ENCODE data around the gene ADAM23. TPM values are rescaled to one million over a fixed set of nuclear protein-coding genes. Genes with fewer than 3 reads are reported as not detected.

The ADAM23 gene
- total RNA-seq, 4 donors from 2014 or later, result 0.12 to 0.39 TPM; not detected in 2

DNA sequence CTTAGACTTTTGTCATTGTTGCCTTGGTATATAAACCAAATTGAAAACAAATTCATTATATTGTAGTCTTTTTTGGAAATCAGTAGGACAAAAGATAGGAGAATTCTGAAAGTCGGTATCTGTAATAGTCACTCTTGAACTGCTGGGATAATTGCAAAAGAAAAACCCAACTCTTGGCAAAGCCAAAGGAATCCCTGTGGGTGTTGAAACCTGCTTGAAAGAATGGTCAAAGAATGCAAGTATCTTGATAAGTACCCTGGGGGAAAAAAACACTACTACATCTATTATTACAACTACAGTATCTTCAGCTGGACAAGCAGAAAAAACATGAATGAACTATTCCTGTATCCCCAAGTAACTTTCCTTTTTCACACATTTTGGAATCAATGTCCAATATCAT lies 191.7 kb downstream of the ADAM23 start:
- no peak for TF ChIP-seq POLR2A (IDR thresholded peaks at IDR 0.05)
- TF ChIP-seq, protein P1, sequence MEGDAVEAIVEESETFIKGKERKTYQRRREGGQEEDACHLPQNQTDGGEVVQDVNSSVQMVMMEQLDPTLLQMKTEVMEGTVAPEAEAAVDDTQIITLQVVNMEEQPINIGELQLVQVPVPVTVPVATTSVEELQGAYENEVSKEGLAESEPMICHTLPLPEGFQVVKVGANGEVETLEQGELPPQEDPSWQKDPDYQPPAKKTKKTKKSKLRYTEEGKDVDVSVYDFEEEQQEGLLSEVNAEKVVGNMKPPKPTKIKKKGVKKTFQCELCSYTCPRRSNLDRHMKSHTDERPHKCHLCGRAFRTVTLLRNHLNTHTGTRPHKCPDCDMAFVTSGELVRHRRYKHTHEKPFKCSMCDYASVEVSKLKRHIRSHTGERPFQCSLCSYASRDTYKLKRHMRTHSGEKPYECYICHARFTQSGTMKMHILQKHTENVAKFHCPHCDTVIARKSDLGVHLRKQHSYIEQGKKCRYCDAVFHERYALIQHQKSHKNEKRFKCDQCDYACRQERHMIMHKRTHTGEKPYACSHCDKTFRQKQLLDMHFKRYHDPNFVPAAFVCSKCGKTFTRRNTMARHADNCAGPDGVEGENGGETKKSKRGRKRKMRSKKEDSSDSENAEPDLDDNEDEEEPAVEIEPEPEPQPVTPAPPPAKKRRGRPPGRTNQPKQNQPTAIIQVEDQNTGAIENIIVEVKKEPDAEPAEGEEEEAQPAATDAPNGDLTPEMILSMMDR (IDR thresholded peaks at IDR 0.05), result no peak
- no peak overlapping the region for H3K4me3 ChIP-seq (ENCODE audit: low read depth, poor library complexity, severe bottlenecking)
- intact Hi-C loops (cut with DNase I; ENCODE audit: low total_unique reads), result no loop called here
- WGBS, 2 donors, result 64 to 74% methylated on average over 1 of the region's 1 CpG
- no peak for DNase-seq (ENCODE audit: low spot score in 2 of 2)

DNA sequence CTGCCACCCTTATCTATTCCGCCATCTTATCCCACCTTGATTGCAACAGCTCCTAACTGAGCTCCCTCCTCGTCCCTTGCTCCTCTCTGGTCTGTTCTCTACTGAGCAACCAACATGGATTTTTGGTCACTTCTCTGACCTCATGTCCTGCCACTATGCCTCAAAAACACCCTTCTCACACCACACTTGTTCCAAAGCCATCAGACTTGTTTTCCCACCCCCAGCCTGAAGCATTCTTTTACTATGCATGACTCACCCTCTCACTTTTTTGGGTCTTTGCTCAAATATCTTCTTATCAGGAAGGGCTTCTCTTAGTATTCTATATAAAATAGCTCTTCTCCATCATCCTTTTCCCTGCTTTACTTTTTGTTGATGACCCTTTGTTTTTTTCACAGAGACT lies 196.3 kb downstream of the ADAM23 start:
- no peak overlapping the region for H3K4me3 ChIP-seq (ENCODE audit: low read depth, poor library complexity, severe bottlenecking)
- intact Hi-C loops (cut with DNase I; ENCODE audit: low total_unique reads), result no loop called here
- DNase-seq (ENCODE audit: low spot score in 2 of 2), result no peak
- no peak for TF ChIP-seq POLR2A (IDR thresholded peaks at IDR 0.05)
- TF ChIP-seq, protein P1 (IDR thresholded peaks at IDR 0.05), result no peak
- WGBS, 2 donors, result 22% methylated on average over 2 of the region's 2 CpGs

DNA sequence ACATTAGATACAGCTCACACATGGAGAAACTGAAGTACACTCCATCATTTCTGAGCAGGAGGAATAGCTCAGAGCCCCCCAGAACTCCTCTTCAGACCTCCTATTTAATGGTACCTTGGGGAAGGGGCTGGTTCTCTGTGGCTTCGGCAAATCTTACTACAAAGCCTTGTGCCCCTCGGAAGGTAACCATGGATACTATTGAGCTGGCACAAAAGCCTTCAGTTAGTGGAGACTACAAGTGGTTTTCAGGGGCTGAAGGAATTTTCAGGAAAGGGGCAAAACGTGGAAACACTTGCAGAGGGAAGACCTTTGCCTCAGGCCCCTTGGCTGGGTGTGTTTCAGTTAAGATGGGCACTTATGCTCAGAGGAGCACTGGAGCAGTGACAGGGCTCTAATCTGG lies 197.9 kb downstream of the ADAM23 start:
- no peak for DNase-seq (ENCODE audit: low spot score in 2 of 2)
- no peak overlapping the region for H3K4me3 ChIP-seq (ENCODE audit: low read depth, poor library complexity, severe bottlenecking)
- intact Hi-C loops (cut with DNase I; ENCODE audit: low total_unique reads), result no loop called here
- WGBS, 2 donors, result 46 to 49% methylated on average over 3 of the region's 3 CpGs
- TF ChIP-seq POLR2A (IDR thresholded peaks at IDR 0.05), result no peak
- TF ChIP-seq, protein P1 (IDR thresholded peaks at IDR 0.05), result no peak

DNA sequence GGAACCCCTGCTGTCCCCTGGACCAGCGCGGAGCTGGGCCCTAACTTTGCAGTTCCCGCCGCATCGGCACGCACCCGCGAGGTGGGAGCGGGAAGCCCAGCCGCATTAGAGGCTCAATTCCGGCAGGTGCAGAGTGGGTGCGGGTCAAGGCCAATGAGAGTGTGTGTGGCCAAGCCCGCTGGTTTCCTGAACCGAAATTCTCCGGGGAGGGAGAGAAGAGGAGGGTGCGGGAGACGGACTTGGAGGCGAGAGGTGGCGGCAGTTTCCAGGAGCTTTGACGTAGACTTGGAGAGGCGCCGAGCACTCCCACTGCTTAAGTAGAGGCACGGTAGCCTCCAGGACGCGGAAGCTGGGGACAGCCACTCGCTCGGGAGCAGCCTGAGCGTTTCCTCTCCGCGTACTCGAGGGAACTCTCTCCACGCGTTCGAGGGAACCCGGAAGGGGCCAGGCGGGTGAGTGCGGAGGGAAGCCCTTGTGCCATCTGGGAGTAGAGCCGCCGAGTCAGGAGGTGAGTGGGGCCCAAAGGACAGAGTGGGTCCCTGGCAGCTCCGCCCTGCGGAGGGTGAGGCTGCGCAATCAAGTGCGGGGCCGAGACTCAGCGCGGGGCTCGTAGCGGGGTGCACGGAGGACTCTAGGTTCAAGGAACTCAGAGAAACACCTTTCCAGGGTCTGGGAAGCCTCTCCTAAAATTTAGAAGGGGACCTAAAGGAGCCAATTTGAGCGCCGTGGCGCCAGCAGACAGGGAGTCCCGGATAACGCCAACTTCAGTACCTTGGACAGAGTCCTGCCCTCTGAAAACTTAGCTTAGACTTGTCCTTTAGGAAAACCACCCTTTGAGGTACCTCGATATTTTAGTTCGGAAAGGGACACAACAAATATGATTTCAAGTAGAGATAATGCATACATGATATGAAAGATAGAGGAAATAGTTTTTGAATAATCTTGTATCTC lies 199.0 kb downstream of the ADAM23 start, which contains the start of gene FAM237A:
FAM237A (plus strand) TSS at position 413 of the 951 bp plus-strand sequence. CDS start 1,750 bp downstream, outside the sequence.
- no peak for DNase-seq (ENCODE audit: low spot score in 2 of 2)
- 2 to 8% methylated on average over 52 to 53 of the region's 56 CpGs for WGBS, 2 donors
- no peak for TF ChIP-seq POLR2A (IDR thresholded peaks at IDR 0.05)
- no peak within 1 kb of the TSS for H3K4me3 ChIP-seq (ENCODE audit: low read depth, poor library complexity, severe bottlenecking)
- intact Hi-C loops (cut with DNase I; ENCODE audit: low total_unique reads), result no loop called here

DNA sequence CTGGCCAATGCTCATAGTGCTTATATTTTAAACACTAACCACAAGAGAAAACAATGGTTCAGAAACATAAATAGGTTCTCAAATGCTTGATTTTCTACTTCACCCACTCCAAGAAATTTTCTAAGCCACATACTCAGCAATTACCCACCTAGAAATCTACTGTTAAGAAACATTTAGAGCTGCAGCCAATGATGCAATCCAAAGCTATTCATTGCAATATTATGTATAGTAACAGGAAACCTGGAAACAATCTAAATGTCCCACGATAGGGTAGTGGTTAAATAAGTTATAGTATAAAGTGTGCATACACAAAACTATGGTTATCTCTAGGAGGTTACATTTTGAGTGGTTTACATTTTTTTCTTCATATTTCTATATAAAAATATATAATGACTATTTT lies 204.7 kb downstream of the ADAM23 start:
- intact Hi-C loops (cut with DNase I; ENCODE audit: low total_unique reads), result no loop called here
- 54 to 58% methylated on average over 1 of the region's 1 CpG for WGBS, 2 donors
- H3K4me3 ChIP-seq (ENCODE audit: low read depth, poor library complexity, severe bottlenecking), result no peak overlapping the region
- TF ChIP-seq, protein P1 (IDR thresholded peaks at IDR 0.05), result no peak
- TF ChIP-seq POLR2A (IDR thresholded peaks at IDR 0.05), result no peak
- no peak for DNase-seq (ENCODE audit: low spot score in 2 of 2)

DNA sequence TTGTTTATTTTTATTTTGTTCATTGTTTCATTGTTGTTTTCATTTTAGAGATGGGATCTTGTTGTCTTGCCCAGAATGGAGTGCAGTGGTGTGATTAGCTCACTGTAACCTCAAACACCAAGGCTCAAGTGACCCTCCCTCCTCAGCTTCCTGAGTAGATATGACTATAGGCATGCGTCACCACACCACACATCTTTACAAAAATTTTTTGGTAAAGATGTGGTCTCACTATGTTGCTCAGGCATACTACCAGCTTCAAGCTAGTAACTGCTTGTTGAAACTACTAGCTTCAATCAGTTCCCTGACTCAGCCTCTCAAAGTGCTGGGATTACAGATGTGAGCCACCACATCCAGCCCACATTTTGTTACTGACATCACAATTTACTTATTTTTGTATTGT lies 213.8 kb downstream of the ADAM23 start:
- H3K4me3 ChIP-seq (ENCODE audit: low read depth, poor library complexity, severe bottlenecking), result no peak overlapping the region
- WGBS, 2 donors, result 93 to 96% methylated on average over 1 of the region's 1 CpG
- DNase-seq (ENCODE audit: low spot score in 2 of 2), result no peak
- intact Hi-C loops (cut with DNase I; ENCODE audit: low total_unique reads), result no loop called here
- TF ChIP-seq POLR2A (IDR thresholded peaks at IDR 0.05), result no peak
- TF ChIP-seq, protein P1 (IDR thresholded peaks at IDR 0.05), result no peak

Measured in lower leg skin (tissue), 4 donors.